IMR-90 (cell line): ENCODE results near the gene SCGB3A2.

Experiments
- CEBPB ChIP-seq: IDR thresholded peaks from 2 replicates; pipeline ENCODE4 v1.6.1; 2012; ENCODE audit warnings: low read depth, low read length, improper control_type of control experiment
- CHD1 ChIP-seq: IDR thresholded peaks from 2 replicates; pipeline ENCODE4 v1.6.1; 2012; ENCODE audit warnings: low read depth, low read length, improper control_type of control experiment
- MXI1 ChIP-seq: IDR thresholded peaks from 2 replicates; pipeline ENCODE4 v1.6.1; 2012; ENCODE audit warnings: low read depth, mild to moderate bottlenecking, low read length, moderate library complexity, borderline replicate concordance
- NFE2L2 ChIP-seq: fragments of 150-350 bp; IDR thresholded peaks from 2 replicates; pipeline ENCODE4 v1.6.1; 2016; ENCODE audit warnings: low read depth, mild to moderate bottlenecking, low read length
- POLR2A ChIP-seq: IDR thresholded peaks from 2 replicates; pipeline ENCODE4 v1.6.1; 2012; ENCODE audit warnings: mild to moderate bottlenecking, low read depth, low read length
- RAD21 ChIP-seq: IDR thresholded peaks from 2 replicates; pipeline ENCODE4 v1.6.1; 2012; ENCODE audit warnings: low read length, improper control_type of control experiment
- RFX5 ChIP-seq: IDR thresholded peaks from 2 replicates; pipeline ENCODE4 v1.8.0; 2012; ENCODE audit warnings: low read depth, mild to moderate bottlenecking, low read length, moderate library complexity
- SMC3 ChIP-seq: fragments of 150-350 bp; IDR thresholded peaks from 2 replicates; pipeline ENCODE4 v1.6.1; 2016; ENCODE audit warnings: low read depth, mild to moderate bottlenecking, antibody characterized with exemption, low read length, moderate library complexity
- TF ChIP-seq, protein P1 (sequence below): conservative IDR thresholded peaks from 2 replicates; pipeline ENCODE4 v1.5.1; 2012; ENCODE audit warnings: mild to moderate bottlenecking, low read depth, low read length, improper control_type of control experiment

- TF ChIP-seq, protein P1, sequence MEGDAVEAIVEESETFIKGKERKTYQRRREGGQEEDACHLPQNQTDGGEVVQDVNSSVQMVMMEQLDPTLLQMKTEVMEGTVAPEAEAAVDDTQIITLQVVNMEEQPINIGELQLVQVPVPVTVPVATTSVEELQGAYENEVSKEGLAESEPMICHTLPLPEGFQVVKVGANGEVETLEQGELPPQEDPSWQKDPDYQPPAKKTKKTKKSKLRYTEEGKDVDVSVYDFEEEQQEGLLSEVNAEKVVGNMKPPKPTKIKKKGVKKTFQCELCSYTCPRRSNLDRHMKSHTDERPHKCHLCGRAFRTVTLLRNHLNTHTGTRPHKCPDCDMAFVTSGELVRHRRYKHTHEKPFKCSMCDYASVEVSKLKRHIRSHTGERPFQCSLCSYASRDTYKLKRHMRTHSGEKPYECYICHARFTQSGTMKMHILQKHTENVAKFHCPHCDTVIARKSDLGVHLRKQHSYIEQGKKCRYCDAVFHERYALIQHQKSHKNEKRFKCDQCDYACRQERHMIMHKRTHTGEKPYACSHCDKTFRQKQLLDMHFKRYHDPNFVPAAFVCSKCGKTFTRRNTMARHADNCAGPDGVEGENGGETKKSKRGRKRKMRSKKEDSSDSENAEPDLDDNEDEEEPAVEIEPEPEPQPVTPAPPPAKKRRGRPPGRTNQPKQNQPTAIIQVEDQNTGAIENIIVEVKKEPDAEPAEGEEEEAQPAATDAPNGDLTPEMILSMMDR: no peak
- TF ChIP-seq RFX5 (no peak), POLR2A (no peak), SMC3 (no peak), CEBPB (no peak), CHD1 (no peak), NFE2L2 (no peak), RAD21 (no peak), MXI1 (no peak)
These were observed 21.7 kb upstream of the SCGB3A2 start for GRCh38 chr5:147856801-147857200.
